Tibial nerve (tissue), 4 donors: ENCODE measurements around the gene MTHFD1L. TPM values are rescaled to one million over a fixed set of nuclear protein-coding genes. Genes with fewer than 3 reads are reported as not detected.

ENCODE experiments used
- DNase-seq, 2 donors: peaks; one replicate each; pipeline ENCODE4 v3.0.0-alpha.2; 2019; ENCODE audit warnings: low spot score in 2 of 2
- H3K27ac ChIP-seq, 4 donors: fragments of 200-600 bp; sonication (generic) in 3 of 4; one replicate each; pipeline ENCODE4 v1.5.1; 2017 to 2019; ENCODE audit warnings: mild to moderate bottlenecking in 1 of 4
- H3K27me3 ChIP-seq, 2 donors: fragments of 200-600 bp; sonication (generic) in 1 of 2; one replicate each; pipeline versions ENCODE4 v1.5.1 to v1.6.0; 2017 to 2019
- H3K36me3 ChIP-seq, 3 donors: fragments of 200-600 bp; sonication (generic); one replicate each; pipeline ENCODE4 v1.5.1; 2018 to 2019
- H3K4me1 ChIP-seq, 4 donors: fragments of 200-600 bp; sonication (generic) in 3 of 4; one replicate each; pipeline ENCODE4 v1.5.1; 2017 to 2019
- H3K4me3 ChIP-seq, 4 donors: fragments of 200-600 bp; sonication (generic) in 3 of 4; one replicate each; pipeline ENCODE4 v1.5.1; 2017 to 2019; ENCODE audit warnings: mild to moderate bottlenecking in 1 of 4, moderate library complexity in 1 of 4
- H3K9me3 ChIP-seq, 4 donors: fragments of 200-600 bp; sonication (generic) in 3 of 4; one replicate each; pipeline ENCODE4 v1.5.1; 2017 to 2019
- CTCF ChIP-seq, 5 experiments: fragments of 200-600 bp in 3 of 5; fragments of 450-650 bp in 2 of 5; sonication (generic) in 3 of 5; IDR thresholded peaks; one replicate each; pipeline ENCODE4 v1.5.1; 2016 to 2019; ENCODE audit warnings: antibody characterized with exemption in 5 of 5, mild to moderate bottlenecking in 3 of 5, moderate library complexity in 2 of 5
- EP300 ChIP-seq, 2 donors: sonication (generic); formaldehyde crosslinking; IDR thresholded peaks; one replicate each; pipeline ENCODE4 v1.6.1; 2017; ENCODE audit warnings: antibody characterized with exemption in 2 of 2, mild to moderate bottlenecking in 1 of 2
- POLR2A ChIP-seq, 2 donors: fragments of 450-650 bp; IDR thresholded peaks; one replicate each; pipeline ENCODE4 v1.6.1; 2017; ENCODE audit warnings: antibody characterized with exemption in 2 of 2, mild to moderate bottlenecking in 2 of 2, moderate library complexity in 2 of 2
- WGBS, 2 donors: methylation state at CpG; one replicate each; pipeline ENCODE4 v1.1.5; 2018; 5-methylcytosine and 5-hydroxymethylcytosine counted together
- total RNA-seq, 4 donors: library from RNA; depleted of rRNA; stranded (reverse); fragments of >200 nt; gene quantifications; one replicate each; pipeline ENCODE4 v1.1.0, GENCODE V29; 2016

Gene MTHFD1L
- total RNA-seq, 4 donors from 2014 or later: 8.4 to 35.1 (median 13.1) TPM

GRCh38 chr6:150925976-150926375 is 60.5 kb downstream of the MTHFD1L start:
- peaks cover 0 to 34% (median 3%) of the 10 kb centered on the region in 4 donors for H3K4me1 ChIP-seq
- TF ChIP-seq POLR2A (IDR thresholded peaks at IDR 0.05): no peak
- 56 to 58% methylated on average over 7 of the region's 7 CpGs for WGBS, 2 donors
- H3K36me3 ChIP-seq: peaks cover 0 to 35% (median 0%) of the 10 kb centered on the region in 3 donors
- no peak for DNase-seq
- H3K27ac ChIP-seq: peak overlapping the region in 2 of 4 donors; percentile 46 to 62
- no peaks in the 10 kb centered on the region for H3K27me3 ChIP-seq
- no peak overlapping the region for H3K4me3 ChIP-seq
- no peaks in the 10 kb centered on the region for H3K9me3 ChIP-seq

GRCh38 chr6:150928882-150929281 is 63.4 kb downstream of the MTHFD1L start:
- TF ChIP-seq POLR2A (IDR thresholded peaks at IDR 0.05): no peak
- peak in 1 of 5 experiments; percentile 7 for TF ChIP-seq CTCF (IDR thresholded peaks at IDR 0.05)
- Histone ChIP-seq H3K4me1 (peaks cover 0 to 57% (median 3%) of the 10 kb centered on the region in 4 donors), H3K9me3 (no peaks in the 10 kb centered on the region), H3K27me3 (no peaks in the 10 kb centered on the region), H3K36me3 (peaks cover 0 to 25% (median 0%) of the 10 kb centered on the region in 3 donors), H3K4me3 (no peak overlapping the region), H3K27ac (peak overlapping the region in 1 of 4 donors; percentile 0)
- no peak for DNase-seq
- 66 to 83% methylated on average over 3 of the region's 3 CpGs for WGBS, 2 donors

- Histone ChIP-seq H3K27ac (peak overlapping the region in 2 of 4 donors; percentile 0 to 2), H3K4me3 (no peak overlapping the region), H3K9me3 (no peaks in the 10 kb centered on the region), H3K27me3 (no peaks in the 10 kb centered on the region), H3K4me1 (peaks cover 0 to 53% (median 3%) of the 10 kb centered on the region in 4 donors), H3K36me3 (peaks cover 0 to 26% (median 0%) of the 10 kb centered on the region in 3 donors)
- no peak for DNase-seq
- TF ChIP-seq POLR2A (IDR thresholded peaks at IDR 0.05): no peak
- 46 to 51% methylated on average over 2 of the region's 2 CpGs for WGBS, 2 donors
Measured at GRCh38 chr6:150929416-150929815, 63.9 kb downstream of the MTHFD1L start.

DNA sequence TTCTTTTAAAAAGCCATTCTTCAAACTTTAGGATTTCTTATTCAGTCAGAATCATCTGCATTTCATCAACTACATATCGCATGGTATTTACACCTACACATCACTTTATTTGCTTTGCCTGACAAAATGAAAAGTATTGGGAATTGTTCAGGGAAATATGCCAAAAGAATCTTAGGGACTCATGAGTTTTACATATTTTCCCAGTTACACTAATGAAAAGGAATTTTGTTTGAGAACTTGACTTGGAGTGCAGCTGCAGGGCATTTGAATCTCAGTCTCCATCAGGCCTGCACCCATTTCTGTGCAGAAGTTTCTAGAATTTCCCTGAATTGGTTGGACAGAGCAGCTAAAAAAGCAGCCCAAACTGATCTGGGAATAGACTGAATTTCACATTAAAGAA is 65.3 kb downstream of the MTHFD1L start:
- TF ChIP-seq CTCF (IDR thresholded peaks at IDR 0.05) (no peak), POLR2A (IDR thresholded peaks at IDR 0.05) (no peak), EP300 (IDR thresholded peaks at IDR 0.05) (no peak)
- H3K36me3 ChIP-seq: peaks cover 0 to 27% (median 0%) of the 10 kb centered on the region in 3 donors

GRCh38 chr6:150931405-150931804 is 65.9 kb downstream of the MTHFD1L start:
- Histone ChIP-seq H3K4me1 (peaks cover 0 to 44% (median 3%) of the 10 kb centered on the region in 4 donors), H3K4me3 (no peak overlapping the region), H3K27ac (peak overlapping the region in 1 of 4 donors; percentile 43), H3K27me3 (no peaks in the 10 kb centered on the region), H3K36me3 (peaks cover 0 to 22% (median 0%) of the 10 kb centered on the region in 3 donors), H3K9me3 (no peaks in the 10 kb centered on the region)
- DNase-seq: no peak
- 21 to 42% methylated on average over 1 of the region's 1 CpG for whole genome bisulfite sequencing, 2 donors
- TF ChIP-seq EP300 (IDR thresholded peaks at IDR 0.05): no peak
- no peak for TF ChIP-seq CTCF (IDR thresholded peaks at IDR 0.05)
- no peak for TF ChIP-seq POLR2A (IDR thresholded peaks at IDR 0.05)

More for the DNA sequence above, 65.3 kb downstream of the MTHFD1L start:
- no peak overlapping the region for H3K4me3 ChIP-seq
- H3K4me1 ChIP-seq: peaks cover 0 to 47% (median 3%) of the 10 kb centered on the region in 4 donors
- WGBS, 2 donors: 21 to 25% methylated on average over 1 of the region's 1 CpG
- no peak for DNase-seq
- no peaks in the 10 kb centered on the region for H3K27me3 ChIP-seq
- no peak overlapping the region for H3K27ac ChIP-seq
- no peaks in the 10 kb centered on the region for H3K9me3 ChIP-seq

GRCh38 chr6:150932996-150933395 is 67.5 kb downstream of the MTHFD1L start:
- Histone ChIP-seq H3K9me3 (no peaks in the 10 kb centered on the region), H3K4me3 (no peak overlapping the region), H3K27ac (peak overlapping the region in 1 of 4 donors; percentile 20), H3K4me1 (peaks cover 0 to 39% (median 3%) of the 10 kb centered on the region in 4 donors), H3K36me3 (peaks cover 0 to 36% (median 0%) of the 10 kb centered on the region in 3 donors), H3K27me3 (no peaks in the 10 kb centered on the region)
- no peak for TF ChIP-seq CTCF (IDR thresholded peaks at IDR 0.05)
- no peak for TF ChIP-seq POLR2A (IDR thresholded peaks at IDR 0.05)
- no peak for TF ChIP-seq EP300 (IDR thresholded peaks at IDR 0.05)
- DNase-seq: no peak
- 59 to 68% methylated on average over 3 of the region's 3 CpGs for WGBS, 2 donors
